ENCODE data around the gene PGAM1.
"Not testable (repeated sequence)": the region's sequence is repeated elsewhere in the genome, so short reads cannot be mapped to it uniquely, and the experiment has no call there.

Gene PGAM1

GRCh38 chr10:97393034-97393573, 32.9 kb upstream of the PGAM1 start:
- no peaks in the 10 kb centered on the region for H3K9me3 ChIP-seq (ENCODE audit: insufficient read depth, low read depth, low read length)
- H3K4me3 ChIP-seq (ENCODE audit: low read length) = no peak overlapping the region
- no peak overlapping the region for H3K9ac ChIP-seq (ENCODE audit: low read depth, low read length)
- H3K4me1 ChIP-seq (ENCODE audit: insufficient read depth, low read length) = no peaks in the 10 kb centered on the region
- 98% methylated on average over 8 of the region's 8 CpGs for WGBS
- peaks cover 84% of the 10 kb centered on the region for H3K36me3 ChIP-seq (ENCODE audit: insufficient read depth, low read length)
- no peaks in the 10 kb centered on the region for H3K27me3 ChIP-seq (ENCODE audit: insufficient read depth, low read length)
- H3K27ac ChIP-seq (ENCODE audit: low read depth, low read length) = no peak overlapping the region

GRCh38 chr10:97396056-97396455, 29.9 kb upstream of the PGAM1 start:
- H3K9ac ChIP-seq (ENCODE audit: low read depth, low read length) = no peak overlapping the region
- no peaks in the 10 kb centered on the region for H3K9me3 ChIP-seq (ENCODE audit: insufficient read depth, low read depth, low read length)
- H3K27ac ChIP-seq (ENCODE audit: low read depth, low read length) = no peak overlapping the region
- H3K36me3 ChIP-seq (ENCODE audit: insufficient read depth, low read length) = peaks cover 65% of the 10 kb centered on the region
- no peaks in the 10 kb centered on the region for H3K4me1 ChIP-seq (ENCODE audit: insufficient read depth, low read length)
- no peak overlapping the region for H3K4me3 ChIP-seq (ENCODE audit: low read length)
- WGBS = 73% methylated on average over 4 of the region's 4 CpGs
- H3K27me3 ChIP-seq (ENCODE audit: insufficient read depth, low read length) = no peaks in the 10 kb centered on the region

GRCh38 chr10:97399843-97400545, 26.0 kb upstream of the PGAM1 start:
- WGBS = 31% methylated on average over 18 of the region's 21 CpGs
- no peak overlapping the region for H3K27ac ChIP-seq (ENCODE audit: low read depth, low read length)

GRCh38 chr10:97400665-97401454, 25.1 kb upstream of the PGAM1 start, which contains the start of gene RRP12:
TSS of gene RRP12 (minus strand) at chr10:97401340. CDS start at chr10:97401231, 109 bp downstream.
- Histone ChIP-seq H3K4me3 (ENCODE audit: low read length) (peak within 1 kb of the TSS; percentile 77), H3K27me3 (ENCODE audit: insufficient read depth, low read length) (no peaks in the 10 kb centered on the region), H3K9me3 (ENCODE audit: insufficient read depth, low read depth, low read length) (no peaks in the 10 kb centered on the region), H3K4me1 (ENCODE audit: insufficient read depth, low read length) (peaks cover 2% of the 10 kb centered on the region; the same call in 1 of the 2 replicates), H3K27ac (ENCODE audit: low read depth, low read length) (peak within 1 kb of the TSS; percentile 63; the same call in 1 of the 2 replicates), H3K36me3 (ENCODE audit: insufficient read depth, low read length) (peaks cover 27% of the 10 kb centered on the region), H3K9ac (ENCODE audit: low read depth, low read length) (peak within 1 kb of the TSS; percentile 57)
- WGBS = under 1% methylated on average over 39 of the region's 39 CpGs

More at GRCh38 chr10:97399843-97400545, 26.0 kb upstream of the PGAM1 start:
- H3K27me3 ChIP-seq (ENCODE audit: insufficient read depth, low read length) = no peaks in the 10 kb centered on the region
- no peaks in the 10 kb centered on the region for H3K9me3 ChIP-seq (ENCODE audit: insufficient read depth, low read depth, low read length)
- H3K9ac ChIP-seq (ENCODE audit: low read depth, low read length) = peak overlapping the region; percentile 57; the same call in 1 of the 2 replicates
- H3K4me1 ChIP-seq (ENCODE audit: insufficient read depth, low read length) = peaks cover 2% of the 10 kb centered on the region; the same call in 1 of the 2 replicates
- peaks cover 35% of the 10 kb centered on the region for H3K36me3 ChIP-seq (ENCODE audit: insufficient read depth, low read length)
- peak overlapping the region; percentile 77 for H3K4me3 ChIP-seq (ENCODE audit: low read length)

GRCh38 chr10:97401455-97401919, 24.5 kb upstream of the PGAM1 start:
- Histone ChIP-seq H3K27me3 (ENCODE audit: insufficient read depth, low read length) (no peaks in the 10 kb centered on the region), H3K36me3 (ENCODE audit: insufficient read depth, low read length) (peaks cover 21% of the 10 kb centered on the region), H3K4me1 (ENCODE audit: insufficient read depth, low read length) (peaks cover 2% of the 10 kb centered on the region; the same call in 1 of the 2 replicates), H3K27ac (ENCODE audit: low read depth, low read length) (peak overlapping the region; percentile 8; the same call in 1 of the 2 replicates), H3K9ac (ENCODE audit: low read depth, low read length) (no peak overlapping the region), H3K4me3 (ENCODE audit: low read length) (peak overlapping the region; percentile 77), H3K9me3 (ENCODE audit: insufficient read depth, low read depth, low read length) (no peaks in the 10 kb centered on the region)
- WGBS = 81% methylated on average over 13 of the region's 13 CpGs

- H3K27ac ChIP-seq (ENCODE audit: low read depth, low read length) = no peak overlapping the region
- no peaks in the 10 kb centered on the region for H3K27me3 ChIP-seq (ENCODE audit: insufficient read depth, low read length)
- peaks cover 2% of the 10 kb centered on the region; the same call in 1 of the 2 replicates for H3K4me1 ChIP-seq (ENCODE audit: insufficient read depth, low read length)
- 0 out of 2 replicates have a peak, but pooled peaks cover 5% of the 10 kb centered on the region for H3K36me3 ChIP-seq (ENCODE audit: insufficient read depth, low read length)
- H3K9ac ChIP-seq (ENCODE audit: low read depth, low read length) = no peak overlapping the region
- H3K9me3 ChIP-seq (ENCODE audit: insufficient read depth, low read depth, low read length) = no peaks in the 10 kb centered on the region
- H3K4me3 ChIP-seq (ENCODE audit: low read length) = no peak overlapping the region
These were observed 21.9 kb upstream of the PGAM1 start for GRCh38 chr10:97404044-97404443.

- WGBS = 99% methylated on average over 3 of the region's 3 CpGs
These were observed 19.9 kb upstream of the PGAM1 start for GRCh38 chr10:97406064-97406463.

GRCh38 chr10:97406483-97406882, 19.5 kb upstream of the PGAM1 start:
- WGBS = 96% methylated on average over 6 of the region's 7 CpGs
- H3K9ac ChIP-seq (ENCODE audit: low read depth, low read length) = not testable (repeated sequence)

More at GRCh38 chr10:97406064-97406463, 19.9 kb upstream of the PGAM1 start:
- H3K36me3 ChIP-seq (ENCODE audit: insufficient read depth, low read length) = no peaks in the 10 kb centered on the region
- no peak overlapping the region for H3K27ac ChIP-seq (ENCODE audit: low read depth, low read length)
- no peaks in the 10 kb centered on the region for H3K9me3 ChIP-seq (ENCODE audit: insufficient read depth, low read depth, low read length)
- peaks cover 2% of the 10 kb centered on the region; the same call in 1 of the 2 replicates for H3K4me1 ChIP-seq (ENCODE audit: insufficient read depth, low read length)
- H3K9ac ChIP-seq (ENCODE audit: low read depth, low read length) = no peak overlapping the region
- no peaks in the 10 kb centered on the region for H3K27me3 ChIP-seq (ENCODE audit: insufficient read depth, low read length)
- no peak overlapping the region for H3K4me3 ChIP-seq (ENCODE audit: low read length)

GRCh38 chr10:97407211-97407951, 18.6 kb upstream of the PGAM1 start:
- Histone ChIP-seq H3K4me1 (ENCODE audit: insufficient read depth, low read length) (no peaks in the 10 kb centered on the region), H3K36me3 (ENCODE audit: insufficient read depth, low read length) (no peaks in the 10 kb centered on the region), H3K4me3 (ENCODE audit: low read length) (peak overlapping the region; percentile 50), H3K27ac (ENCODE audit: low read depth, low read length) (peak overlapping the region; percentile 3; the same call in 1 of the 2 replicates), H3K9ac (ENCODE audit: low read depth, low read length) (0 out of 2 replicates have a peak overlapping the region, but pooled peaks have one; percentile 33), H3K27me3 (ENCODE audit: insufficient read depth, low read length) (no peaks in the 10 kb centered on the region), H3K9me3 (ENCODE audit: insufficient read depth, low read depth, low read length) (no peaks in the 10 kb centered on the region)
- WGBS = 7% methylated on average over 10 of the region's 10 CpGs

More at GRCh38 chr10:97406483-97406882, 19.5 kb upstream of the PGAM1 start:
- H3K9me3 ChIP-seq (ENCODE audit: insufficient read depth, low read depth, low read length); H3K4me3 ChIP-seq (ENCODE audit: low read length); H3K27me3 ChIP-seq (ENCODE audit: insufficient read depth, low read length); H3K4me1 ChIP-seq (ENCODE audit: insufficient read depth, low read length); H3K36me3 ChIP-seq (ENCODE audit: insufficient read depth, low read length); H3K27ac ChIP-seq (ENCODE audit: low read depth, low read length): not testable (repeated sequence)

GRCh38 chr10:97407952-97408248, 18.1 kb upstream of the PGAM1 start:
- Histone ChIP-seq H3K4me1 (ENCODE audit: insufficient read depth, low read length) (no peaks in the 10 kb centered on the region), H3K9ac (ENCODE audit: low read depth, low read length) (no peak overlapping the region), H3K36me3 (ENCODE audit: insufficient read depth, low read length) (no peaks in the 10 kb centered on the region), H3K27ac (ENCODE audit: low read depth, low read length) (no peak overlapping the region), H3K4me3 (ENCODE audit: low read length) (no peak overlapping the region), H3K9me3 (ENCODE audit: insufficient read depth, low read depth, low read length) (no peaks in the 10 kb centered on the region), H3K27me3 (ENCODE audit: insufficient read depth, low read length) (no peaks in the 10 kb centered on the region)
- WGBS = 98% methylated on average over 2 of the region's 2 CpGs
